ENCODE measurements around the gene CACNA1H. TPM values are rescaled to one million over a fixed set of nuclear protein-coding genes. Genes with fewer than 3 reads are reported as not detected.
A peak's percentile ranks its signal among the peaks of the same experiment; 100 is the strongest.

Gene CACNA1H
- total and polyA plus RNA-seq, 2 of the 8 experiments (the other 6 are each of a cell fraction or from before 2014, with no cell fraction given), result 14.0 to 28.7 TPM

GRCh38 chr16:1145383-1146100, 7.4 kb upstream of the CACNA1H start:
- Histone ChIP-seq H2BK12ac (ENCODE audit: low read depth, low read length) (no peak overlapping the region), H3K4me2 (ENCODE audit: insufficient read depth in 1 of 2, low read depth in 2 of 2, low read length in 2 of 2) (no peak overlapping the region), H2AK5ac (ENCODE audit: low read depth, low read length) (no peak overlapping the region), H3K14ac (ENCODE audit: insufficient read length) (no peak overlapping the region), H4K5ac (ENCODE audit: insufficient read length, low read depth, low read length) (no peak overlapping the region), H3K56ac (replicated peaks; ENCODE audit: insufficient read length, low read depth, low read length) (no peak overlapping the region), H3K4me3 (ENCODE audit: extremely low read depth in 1 of 4, insufficient read depth in 2 of 4, low read depth in 3 of 4, low read length in 4 of 4) (no peak overlapping the region), H3K4ac (replicated peaks; ENCODE audit: insufficient read length, low read depth, low read length) (no peak overlapping the region), H2BK20ac (ENCODE audit: low read length) (no peak overlapping the region), H3K18ac (ENCODE audit: extremely low read depth, low read length) (no peak overlapping the region; the same call in 1 of the 2 replicates), H3K79me1 (ENCODE audit: low read depth, low read length) (no peaks in the 10 kb centered on the region), H4K8ac (ENCODE audit: extremely low read depth, insufficient read depth, low read length) (no peak overlapping the region), H2BK5ac (ENCODE audit: low read depth, low read length) (no peak overlapping the region), H3K27ac (ENCODE audit: low read depth, low read length) (no peak overlapping the region; the same call in 1 of the 2 replicates), H3K36me3 (ENCODE audit: control insufficient read depth in 2 of 4, insufficient read depth in 4 of 4, low read length in 3 of 4) (no peaks in the 10 kb centered on the region), H3K23me2 (ENCODE audit: low read depth, low read length) (no peaks in the 10 kb centered on the region), H3K23ac (ENCODE audit: insufficient read length) (no peak overlapping the region), H4K20me1 (replicated peaks in 1 of 2; ENCODE audit: control insufficient read depth in 1 of 2, insufficient read depth in 2 of 2, low read length in 2 of 2) (no peaks in the 10 kb centered on the region), H2BK120ac (replicated peaks; ENCODE audit: low read depth, low read length) (peak overlapping the region; percentile 22), H3K79me2 (ENCODE audit: control insufficient read depth in 1 of 2, insufficient read depth in 2 of 2, low read length in 2 of 2) (no peaks in the 10 kb centered on the region), H4K91ac (replicated peaks; ENCODE audit: insufficient read length, low read length) (no peak overlapping the region), H3K9me3 (ENCODE audit: insufficient read depth in 2 of 2, low read depth in 1 of 2, low read length in 1 of 2) (peaks cover 0 to 3% of the 10 kb centered on the region in 2 experiments; a peak in 2 of 4 replicates), H2AFZ (ENCODE audit: low read length) (no peak overlapping the region), H3K4me1 (replicated peaks in 1 of 4; ENCODE audit: control insufficient read depth in 3 of 4, insufficient read depth in 4 of 4, low read length in 3 of 4) (peaks cover 0 to 5% (median under 1%) of the 10 kb centered on the region in 4 experiments; a peak in 2 of 7 replicates), H3K27me3 (replicated peaks in 1 of 4; ENCODE audit: control insufficient read depth in 3 of 4, extremely low read depth in 1 of 4, insufficient read depth in 3 of 4, low read length in 3 of 4) (no peaks in the 10 kb centered on the region; a peak in 3 of 7 replicates), H3K9ac (replicated peaks in 1 of 4; ENCODE audit: extremely low read depth in 1 of 4, low read depth in 3 of 4, low read length in 3 of 4) (no peak overlapping the region), H2BK15ac (ENCODE audit: low read length) (no peak overlapping the region)
- DNase-seq (ENCODE audit: low read depth in 1 of 2, low spot score in 2 of 2), result no peak
- no peak for FAIRE-seq
- WGBS, 2 experiments (ENCODE audit: extremely low coverage in 1 of 2, insufficient coverage in 1 of 2, insufficient read length in 1 of 2, insufficient replicate concordance in 2 of 2, low coverage in 1 of 2, low lambda C conversion rate in 2 of 2, missing lambda C conversion rate in 1 of 2), result 86% methylated on average over 19 of the region's 30 CpGs; no CpG with 5 or more reads in 1 of the 2 experiments
- TF ChIP-seq CREB1 (IDR thresholded peaks at IDR 0.05), result no peak
- no peak for TF ChIP-seq TCF12 (IDR thresholded peaks at IDR 0.05; ENCODE audit: low read depth, low read length)
- TF ChIP-seq RBBP5 (IDR thresholded peaks at IDR 0.05; ENCODE audit: borderline replicate concordance, low read depth, low read length), result no peak
- no peak for TF ChIP-seq RNF2 (IDR thresholded peaks at IDR 0.05; ENCODE audit: borderline replicate concordance, low read depth, low read length, missing control alignments, poor library complexity, severe bottlenecking)
- POLR2A ChIA-PET (ENCODE audit: partially characterized antibody), result interaction anchor here (0.6 to 1.5 kb wide), 3 partner anchors 13 to 692 kb away, joined by 3 read pairs; no protein-coding TSS in a partner anchor
- CTCF ChIA-PET (ENCODE audit: partially characterized antibody), result interaction anchor here (0.8 to 2.8 kb wide), 11 partner anchors 9 to 596 kb away, joined by 3 to 10 read pairs (median 3); no protein-coding TSS in a partner anchor
